NB4 (cell line): ENCODE measurements around the gene NCAM2.

Experiments used
- MAX ChIP-seq: IDR thresholded peaks from 2 replicates; pipeline ENCODE4 v1.6.1; 2011; ENCODE audit warnings: low read depth, low read length
- TF ChIP-seq, protein P1 (sequence below): IDR thresholded peaks from one replicate; pipeline ENCODE4 v1.5.1; 2012; ENCODE audit warnings: low read depth, low read length

GRCh38 chr21:21156957-21157356, 158.7 kb downstream of the NCAM2 start:
- TF ChIP-seq, protein P1, sequence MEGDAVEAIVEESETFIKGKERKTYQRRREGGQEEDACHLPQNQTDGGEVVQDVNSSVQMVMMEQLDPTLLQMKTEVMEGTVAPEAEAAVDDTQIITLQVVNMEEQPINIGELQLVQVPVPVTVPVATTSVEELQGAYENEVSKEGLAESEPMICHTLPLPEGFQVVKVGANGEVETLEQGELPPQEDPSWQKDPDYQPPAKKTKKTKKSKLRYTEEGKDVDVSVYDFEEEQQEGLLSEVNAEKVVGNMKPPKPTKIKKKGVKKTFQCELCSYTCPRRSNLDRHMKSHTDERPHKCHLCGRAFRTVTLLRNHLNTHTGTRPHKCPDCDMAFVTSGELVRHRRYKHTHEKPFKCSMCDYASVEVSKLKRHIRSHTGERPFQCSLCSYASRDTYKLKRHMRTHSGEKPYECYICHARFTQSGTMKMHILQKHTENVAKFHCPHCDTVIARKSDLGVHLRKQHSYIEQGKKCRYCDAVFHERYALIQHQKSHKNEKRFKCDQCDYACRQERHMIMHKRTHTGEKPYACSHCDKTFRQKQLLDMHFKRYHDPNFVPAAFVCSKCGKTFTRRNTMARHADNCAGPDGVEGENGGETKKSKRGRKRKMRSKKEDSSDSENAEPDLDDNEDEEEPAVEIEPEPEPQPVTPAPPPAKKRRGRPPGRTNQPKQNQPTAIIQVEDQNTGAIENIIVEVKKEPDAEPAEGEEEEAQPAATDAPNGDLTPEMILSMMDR = no peak
- TF ChIP-seq MAX = no peak
